Kidney tubule cell (primary cell): ENCODE data around the gene CEP350.

Experiments
- DNase-seq: peaks from one replicate; pipeline ENCODE4 v3.0.0-alpha.2; 2018; ENCODE audit warnings: low spot score

Gene CEP350, protein sequence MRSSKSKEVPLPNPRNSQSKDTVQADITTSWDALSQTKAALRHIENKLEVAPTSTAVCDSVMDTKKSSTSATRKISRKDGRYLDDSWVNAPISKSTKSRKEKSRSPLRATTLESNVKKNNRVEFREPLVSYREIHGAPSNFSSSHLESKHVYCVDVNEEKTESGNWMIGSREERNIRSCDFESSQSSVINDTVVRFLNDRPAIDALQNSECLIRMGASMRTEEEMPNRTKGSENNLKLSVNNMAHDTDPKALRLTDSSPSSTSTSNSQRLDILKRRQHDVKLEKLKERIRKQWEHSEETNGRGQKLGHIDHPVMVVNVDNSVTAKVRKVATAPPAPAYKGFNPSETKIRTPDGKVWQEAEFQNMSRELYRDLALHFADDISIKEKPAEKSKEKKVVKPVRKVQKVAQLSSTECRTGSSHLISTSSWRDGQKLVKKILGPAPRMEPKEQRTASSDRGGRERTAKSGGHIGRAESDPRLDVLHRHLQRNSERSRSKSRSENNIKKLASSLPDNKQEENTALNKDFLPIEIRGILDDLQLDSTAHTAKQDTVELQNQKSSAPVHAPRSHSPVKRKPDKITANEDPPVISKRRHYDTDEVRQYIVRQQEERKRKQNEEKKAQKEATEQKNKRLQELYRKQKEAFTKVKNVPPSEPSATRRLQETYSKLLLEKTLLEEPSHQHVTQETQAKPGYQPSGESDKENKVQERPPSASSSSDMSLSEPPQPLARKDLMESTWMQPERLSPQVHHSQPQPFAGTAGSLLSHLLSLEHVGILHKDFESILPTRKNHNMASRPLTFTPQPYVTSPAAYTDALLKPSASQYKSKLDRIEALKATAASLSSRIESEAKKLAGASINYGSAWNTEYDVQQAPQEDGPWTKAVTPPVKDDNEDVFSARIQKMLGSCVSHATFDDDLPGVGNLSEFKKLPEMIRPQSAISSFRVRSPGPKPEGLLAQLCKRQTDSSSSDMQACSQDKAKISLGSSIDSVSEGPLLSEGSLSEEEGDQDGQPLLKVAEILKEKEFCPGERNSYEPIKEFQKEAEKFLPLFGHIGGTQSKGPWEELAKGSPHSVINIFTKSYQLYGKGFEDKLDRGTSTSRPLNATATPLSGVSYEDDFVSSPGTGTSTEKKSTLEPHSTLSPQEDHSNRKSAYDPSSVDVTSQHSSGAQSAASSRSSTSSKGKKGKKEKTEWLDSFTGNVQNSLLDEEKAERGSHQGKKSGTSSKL (N-terminal part only)

DNA sequence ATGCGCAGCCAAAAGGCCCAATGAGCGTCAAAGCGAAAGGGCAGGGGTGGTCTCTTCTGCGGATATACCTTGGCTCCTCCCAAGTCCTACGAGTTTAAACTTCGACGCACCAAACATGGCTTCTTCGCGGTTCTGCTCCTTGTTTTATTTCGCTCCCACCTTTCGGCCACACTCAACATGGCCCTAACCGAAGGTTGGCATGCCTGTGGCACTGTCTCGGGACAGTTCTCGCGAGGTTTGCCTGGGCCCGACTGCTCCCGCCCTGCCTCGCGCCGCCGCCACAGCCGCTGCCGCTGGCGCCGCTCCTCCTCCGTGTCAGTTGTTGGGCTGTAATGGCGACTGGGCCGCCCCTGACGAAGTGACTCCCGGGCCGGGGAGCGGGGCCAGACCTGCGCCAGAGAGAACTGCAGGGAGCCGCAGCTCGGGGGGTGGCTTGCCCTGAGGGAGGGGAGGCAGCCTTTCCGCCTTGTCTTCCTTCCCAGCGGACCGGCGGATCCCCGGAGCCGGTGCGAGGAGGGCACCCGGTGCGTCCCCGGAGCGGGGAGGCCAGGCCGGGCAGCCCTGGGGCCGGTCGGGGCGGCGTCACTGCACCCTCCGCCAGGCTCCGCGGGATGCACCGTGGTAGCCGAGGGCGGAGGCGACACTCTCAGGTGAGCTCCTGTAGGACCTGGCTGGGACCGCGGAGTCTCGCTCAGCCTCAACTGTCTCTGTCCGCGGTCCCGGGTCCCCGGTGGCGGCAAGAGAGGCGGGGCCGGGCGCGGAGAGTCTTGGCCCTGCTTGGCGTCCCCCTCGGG lies at the start of gene CEP350:
TSS of gene CEP350 (plus strand) at position 318 of the 794 bp plus-strand sequence. CDS start 31,372 bp downstream, outside the sequence.
- peak; percentile 99 for DNase-seq

DNA sequence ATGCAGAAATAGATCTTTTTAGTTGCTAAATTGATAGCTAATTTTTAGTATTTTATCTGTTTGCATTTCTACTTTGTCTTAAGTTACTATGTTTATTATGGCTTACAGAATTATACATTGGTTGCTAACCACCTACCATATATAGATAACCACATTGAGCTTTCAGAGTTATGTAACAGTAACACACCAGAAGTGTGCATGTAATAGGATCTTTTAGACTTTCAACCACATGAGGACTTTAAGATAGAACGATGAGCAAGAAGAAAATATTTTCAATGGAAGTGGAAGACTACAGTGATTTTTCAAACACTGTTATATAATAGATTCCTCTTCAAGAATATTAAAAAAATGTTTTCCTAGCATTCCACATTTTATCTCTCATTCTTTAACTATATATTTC lies 43.7 kb upstream of the CEP350 start:
- DNase-seq = no peak

- DNase-seq = no peak
These were observed 42.8 kb upstream of the CEP350 start for GRCh38 chr1:179911812-179912211.

DNA sequence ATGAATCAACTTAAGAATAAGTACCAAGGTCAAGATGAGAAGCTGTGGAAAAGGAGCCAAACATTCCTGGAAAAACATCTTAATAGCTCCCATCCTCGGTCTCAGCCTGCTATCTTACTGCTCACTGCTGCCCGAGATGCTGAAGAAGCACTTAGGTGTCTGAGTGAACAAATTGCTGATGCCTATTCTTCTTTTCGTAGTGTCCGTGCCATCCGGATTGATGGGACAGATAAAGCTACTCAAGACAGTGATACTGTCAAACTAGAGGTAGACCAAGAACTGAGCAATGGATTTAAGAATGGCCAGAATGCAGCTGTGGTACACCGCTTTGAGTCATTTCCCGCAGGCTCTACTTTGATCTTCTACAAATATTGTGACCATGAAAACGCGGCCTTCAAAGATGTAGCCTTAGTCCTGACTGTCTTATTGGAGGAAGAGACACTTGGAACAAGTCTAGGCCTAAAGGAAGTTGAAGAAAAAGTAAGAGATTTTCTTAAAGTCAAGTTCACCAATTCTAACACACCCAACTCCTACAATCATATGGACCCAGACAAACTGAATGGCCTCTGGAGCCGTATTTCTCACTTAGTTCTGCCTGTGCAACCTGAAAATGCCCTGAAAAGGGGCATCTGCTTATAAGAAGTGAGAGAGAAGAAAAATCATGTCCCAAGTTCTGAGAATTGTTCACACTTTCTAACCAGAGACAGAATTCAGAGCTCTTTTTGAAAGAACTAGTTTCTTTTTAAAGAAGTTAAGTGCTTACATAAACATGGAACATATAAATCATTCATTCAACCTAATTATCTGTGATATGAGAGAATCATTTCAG lies 36.8 kb upstream of the CEP350 start:
- DNase-seq = no peak

DNA sequence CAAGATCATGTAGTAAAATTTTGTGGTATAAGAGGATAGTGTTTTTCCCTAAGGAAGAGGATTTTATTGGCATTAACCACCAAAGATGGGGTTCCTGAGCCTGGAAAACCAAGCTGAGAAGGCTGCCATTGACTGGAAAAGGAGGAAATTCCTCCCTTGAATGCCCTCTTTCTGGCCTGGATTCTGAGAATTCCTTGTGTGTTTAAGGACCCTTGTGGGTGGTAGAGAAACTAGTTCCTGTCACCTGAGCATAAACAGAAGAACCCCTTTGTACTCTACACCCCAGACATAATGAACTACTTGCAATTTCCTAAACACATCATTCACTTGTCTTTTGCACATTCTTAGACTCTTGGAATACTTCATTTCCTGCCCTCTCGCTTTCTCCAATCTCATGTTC lies 33.1 kb upstream of the CEP350 start:
- no peak for DNase-seq

- DNase-seq = no peak
These were observed 32.4 kb upstream of the CEP350 start for GRCh38 chr1:179921981-179922872.

DNA sequence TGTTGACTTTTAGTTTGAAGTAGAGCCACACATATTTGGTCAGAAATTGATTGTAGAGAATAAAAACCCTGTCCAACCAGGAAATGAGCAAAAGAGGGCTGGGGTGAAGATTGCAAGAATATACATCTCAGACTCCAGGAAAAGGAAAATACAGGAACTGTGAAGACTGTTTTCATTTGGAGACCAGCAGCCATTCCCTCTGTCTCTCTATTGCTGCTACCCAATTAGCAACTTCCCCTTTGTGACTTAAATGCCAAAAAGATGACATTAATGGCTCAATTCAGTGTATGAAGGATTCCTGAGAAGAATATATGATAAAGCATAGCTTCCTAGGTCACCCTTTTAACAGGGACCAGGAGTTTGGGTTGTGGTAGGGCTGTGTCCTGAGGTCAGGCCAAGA lies 31.6 kb upstream of the CEP350 start:
- DNase-seq = no peak

- no peak for DNase-seq
These were observed 30.3 kb upstream of the CEP350 start for GRCh38 chr1:179924268-179924667.

GRCh38 chr1:179925302-179925701 lies 29.3 kb upstream of the CEP350 start:
- DNase-seq = no peak

- peak; percentile 59 for DNase-seq
These were observed 28.4 kb upstream of the CEP350 start for GRCh38 chr1:179925922-179926849.

GRCh38 chr1:179926850-179927205 lies 27.8 kb upstream of the CEP350 start:
- DNase-seq = no peak

DNA sequence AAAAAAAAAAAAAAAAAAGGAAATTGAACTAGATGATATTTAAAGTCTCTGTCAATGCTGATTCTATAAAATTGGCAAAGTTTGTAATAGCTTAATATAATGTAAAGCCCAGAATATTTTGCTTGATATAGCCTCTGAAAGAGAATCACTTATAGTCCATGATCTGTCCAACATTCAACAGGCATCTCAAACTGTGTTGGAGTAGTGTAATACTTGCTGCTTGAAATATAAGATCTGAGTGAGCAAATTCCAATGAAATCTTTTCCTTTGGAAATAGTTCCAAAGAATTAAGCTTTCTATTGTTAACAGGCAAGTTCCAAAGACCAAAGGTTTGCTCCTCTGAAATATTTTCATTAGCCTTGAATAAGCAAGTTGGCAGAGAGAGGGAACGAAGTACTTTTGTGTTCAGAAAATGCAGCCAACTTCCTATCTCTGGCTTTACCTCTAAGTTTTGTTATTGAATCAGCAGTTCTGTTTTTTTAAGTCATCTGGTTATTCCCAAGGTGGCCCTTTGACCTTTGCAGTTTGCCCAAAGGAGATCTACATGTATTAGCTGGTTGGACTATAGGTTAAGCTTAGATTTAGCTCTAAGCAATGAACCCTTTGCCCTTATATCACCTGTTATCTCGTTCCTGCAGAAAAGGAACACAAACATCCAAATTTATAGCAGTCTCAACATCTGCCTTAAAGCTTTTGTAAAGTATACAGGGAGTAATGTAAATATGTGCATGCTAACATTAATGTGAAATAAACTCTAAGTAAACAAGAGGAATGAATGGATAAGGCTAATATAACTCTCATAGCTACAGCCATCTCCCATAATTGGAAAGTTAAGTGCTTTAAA lies 24.4 kb upstream of the CEP350 start:
- no peak for DNase-seq

GRCh38 chr1:179930867-179931266 lies 23.7 kb upstream of the CEP350 start:
- DNase-seq = peak; percentile 9

- DNase-seq = no peak
These were observed 21.4 kb upstream of the CEP350 start for GRCh38 chr1:179933219-179933618.

GRCh38 chr1:179935909-179936496 lies 18.6 kb upstream of the CEP350 start:
- no peak for DNase-seq

- no peak for DNase-seq
These were observed 16.8 kb upstream of the CEP350 start for GRCh38 chr1:179937668-179938254.

GRCh38 chr1:179938752-179939151 lies 15.9 kb upstream of the CEP350 start:
- DNase-seq = no peak
